ENCODE data around the gene ELAPOR2.

- TF ChIP-seq ZBTB33 (CRISPR knock-in tag; IDR thresholded peaks at IDR 0.05) (no peak), TFAP4 (CRISPR knock-in tag; IDR thresholded peaks at IDR 0.05; ENCODE audit: borderline replicate concordance) (no peak), CTCF (IDR thresholded peaks at IDR 0.05 in 2 of 3, conservative IDR thresholded peaks at IDR 0.05 in 1 of 3; ENCODE audit: insufficient read depth in 2 of 3, low read depth in 1 of 3, low read length in 3 of 3) (no peak), E2F5 (CRISPR knock-in tag; IDR thresholded peaks at IDR 0.05) (no peak), E2F1 (CRISPR knock-in tag; IDR thresholded peaks at IDR 0.05) (no peak), TGIF2 (CRISPR knock-in tag; IDR thresholded peaks at IDR 0.05) (no peak), ZBTB40 (IDR thresholded peaks at IDR 0.05) (no peak; the same call in 1 of the 2 replicates), ZBTB40 (CRISPR knock-in tag; IDR thresholded peaks at IDR 0.05) (no peak)
These were observed 759 bp upstream of the ELAPOR2 start for GRCh38 chr7:87060288-87060537.

Measured in K562 (cell line).